Caco-2 (cell line): Measurements from ENCODE around the gene PPP1R14B. TPM values are rescaled to one million over a fixed set of nuclear protein-coding genes. Genes with fewer than 3 reads are reported as not detected.

Source experiments
- BruUV-seq: library from RNA; stranded (reverse); fragments of 400-500 nt; replicated peaks from 2 replicates; lab custom pipeline; 2021; lab: Mats Ljungman, UMichigan
- CTCF ChIA-PET: fragments of 300-600 bp; sonication (Branson Sonifier 250); formaldehyde crosslinking; loops from one replicate; lab custom pipeline; 2022; ENCODE audit warnings: antibody characterized with exemption; lab: Charles Lee
- POLR2A ChIA-PET: fragments of 300-600 bp; sonication (Branson Sonifier 250); formaldehyde crosslinking; loops from one replicate; lab custom pipeline; 2022; ENCODE audit warnings: antibody characterized with exemption; lab: Charles Lee
- DNase-seq, 2 experiments: peaks; one replicate each; pipeline versions ENCODE4 v3.0.0 to v3.0.0-alpha.2; 2020 to 2022
- H3K27me3 ChIP-seq: replicated peaks from 2 replicates; pipeline ENCODE4 v1.6.0; 2011; ENCODE audit warnings: low read length; ENCODE audit not compliant: control insufficient read depth, insufficient read depth
- H3K36me3 ChIP-seq: 2 replicates; pipeline ENCODE4 v1.5.1; 2011; ENCODE audit warnings: low read length; ENCODE audit not compliant: control insufficient read depth, insufficient read depth
- H3K4me1 ChIP-seq: fragments of 250-450 bp; sonication (Bioruptor Pico); 2 replicates; pipeline ENCODE4 v1.5.1; 2020; ENCODE audit warnings: mild to moderate bottlenecking
- H3K4me3 ChIP-seq: 2 replicates; pipeline ENCODE4 v1.5.1; 2011; ENCODE audit warnings: low read depth, mild to moderate bottlenecking, control low read depth, low read length
- H3K9me3 ChIP-seq: fragments of 250-450 bp; sonication (Bioruptor Pico); 2 replicates; pipeline ENCODE4 v1.5.1; 2020; ENCODE audit warnings: mild to moderate bottlenecking, moderate library complexity
- H3K27ac Mint-ChIP-seq: one replicate; pipeline ENCODE4 v1.8.0; 2022; ENCODE audit warnings: mixed read lengths; ENCODE audit not compliant: unreplicated experiment
- H3K27me3 Mint-ChIP-seq: one replicate; pipeline ENCODE4 v1.8.0; 2022; ENCODE audit warnings: mixed read lengths; ENCODE audit not compliant: insufficient read depth, unreplicated experiment
- H3K36me3 Mint-ChIP-seq: one replicate; pipeline ENCODE4 v1.8.0; 2022; ENCODE audit warnings: mild to moderate bottlenecking, mixed read lengths; ENCODE audit not compliant: insufficient read depth, unreplicated experiment
- H3K4me1 Mint-ChIP-seq: one replicate; pipeline ENCODE4 v1.8.0; 2022; ENCODE audit warnings: low read depth, mixed read lengths; ENCODE audit not compliant: unreplicated experiment
- H3K4me3 Mint-ChIP-seq: one replicate; pipeline ENCODE4 v1.8.0; 2022; ENCODE audit warnings: mild to moderate bottlenecking, moderate library complexity, mixed read lengths; ENCODE audit not compliant: unreplicated experiment
- H3K9me3 Mint-ChIP-seq: one replicate; pipeline ENCODE4 v1.8.0; 2022; ENCODE audit warnings: mixed read lengths; ENCODE audit not compliant: unreplicated experiment
- CTCF ChIP-seq, 2 experiments: fragments of 200-600 bp in 1 of 2; IDR thresholded peaks; 1 replicate in 1 of 2; 2 replicates in 1 of 2; pipeline versions ENCODE4 v1.5.1 to v1.8.0; 2011 to 2022; ENCODE audit warnings: antibody characterized with exemption in 1 of 2, control low read depth in 1 of 2, inconsistent platforms in 1 of 2, low read depth in 1 of 2, low read length in 1 of 2, mild to moderate bottlenecking in 1 of 2, moderate library complexity in 1 of 2; ENCODE audit not compliant: insufficient read depth in 1 of 2, severe bottlenecking in 1 of 2, unreplicated experiment in 1 of 2
- intact Hi-C: fragments of 100-400 bp; cut with micrococcal nuclease; formaldehyde crosslinking; loops from one replicate; pipeline ENCODE4 v1.10.0; 2022; ENCODE audit not compliant: unreplicated experiment
- total RNA-seq: library from RNA; stranded (reverse); gene quantifications from 2 replicates; pipeline ENCODE4 v1.2.3, GENCODE V29; 2022

PPP1R14B gene
- total RNA-seq, 1 experiment from 2014 or later = 162 TPM

- TF ChIP-seq CTCF (IDR thresholded peaks at IDR 0.05; ENCODE audit: insufficient read depth in 1 of 2, low read depth in 1 of 2, low read length in 1 of 2, severe bottlenecking in 1 of 2, unreplicated experiment in 1 of 2) = no peak
- Mint-ChIP-seq H3K9me3 (no peaks in the 10 kb centered on the region), H3K4me3 (peak overlapping the region; percentile 81), H3K4me1 (no peaks in the 10 kb centered on the region), H3K36me3 (peaks cover 23% of the 10 kb centered on the region), H3K27me3 (no peaks in the 10 kb centered on the region), H3K27ac (peak overlapping the region; percentile 39)
- no peaks in the 10 kb centered on the region for H3K36me3 ChIP-seq
- no peaks in the 10 kb centered on the region for H3K9me3 ChIP-seq
- peak overlapping the region; percentile 99 for H3K4me3 ChIP-seq
- peaks cover 29% of the 10 kb centered on the region for H3K4me1 ChIP-seq
- TSS peak; percentile 50 for BruUV-seq
- DNase-seq = peak; percentile 42 to 48
- ChIA-PET POLR2A (interaction anchor here (1.0 to 1.3 kb wide), 3 partner anchors 15 to 78 kb away, joined by 4 to 11 read pairs (median 7); partner anchors contain the start of genes FKBP2 and STIP1), CTCF (interaction anchor here (0.6 to 1.5 kb wide), 5 partner anchors 22 to 365 kb away, joined by 3 to 7 read pairs (median 5); partner anchors contain the start of gene ESRRA)
- intact Hi-C loops = no loop called here
- no peaks in the 10 kb centered on the region for H3K27me3 ChIP-seq
Measured at GRCh38 chr11:64226507-64227051, 20.2 kb downstream of the PPP1R14B start.

DNA sequence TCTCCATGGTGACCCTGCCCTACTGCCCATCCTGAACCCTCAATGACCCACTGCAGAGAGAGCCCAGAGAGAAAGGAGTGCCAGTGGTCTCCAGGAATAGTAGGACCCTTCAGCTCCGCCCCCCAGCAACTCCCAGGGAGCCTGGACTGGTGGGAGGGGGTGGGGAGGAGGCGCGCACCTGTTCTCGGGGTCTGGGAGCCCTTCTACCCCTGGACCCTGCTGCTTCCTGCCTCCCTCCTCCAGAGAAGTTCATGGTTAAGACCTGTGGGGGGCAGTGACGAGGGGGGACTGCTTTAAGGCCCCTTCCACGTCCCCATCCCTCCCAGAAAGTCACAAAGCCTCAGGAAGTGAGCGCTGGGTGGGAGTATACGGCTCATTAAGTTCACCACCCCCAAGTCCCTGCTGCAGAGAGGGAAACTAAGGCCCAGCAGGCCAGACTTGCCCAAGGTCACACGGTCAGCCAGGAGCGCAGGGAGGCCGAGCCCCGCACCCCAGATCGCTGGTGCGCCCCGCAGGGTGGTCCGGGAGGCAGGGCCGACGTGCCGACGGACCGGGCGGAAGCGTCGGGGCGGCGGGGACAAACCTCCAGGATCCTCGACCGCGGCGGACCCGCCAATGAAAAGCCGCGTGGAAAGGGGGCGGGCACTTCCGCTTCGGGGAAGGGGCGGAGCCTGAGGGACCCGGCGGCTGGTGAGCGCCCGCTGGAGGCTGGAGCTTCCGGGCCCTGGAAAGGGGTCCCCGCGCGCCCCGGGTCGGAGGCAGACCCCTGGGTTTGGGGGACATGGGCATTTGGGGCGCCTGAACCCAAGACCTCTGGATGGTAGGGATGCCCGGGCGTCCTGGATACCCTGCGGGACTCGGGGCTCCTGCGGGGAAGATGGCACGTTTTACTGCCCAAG lies 20.9 kb downstream of the PPP1R14B start, which contains the start of the genes NUDT22 and TRPT1:
Gene NUDT22, plus strand, starts transcription at position 667 of the 899 bp plus-strand sequence. CDS start 379 bp downstream, outside the sequence.
Gene TRPT1, minus strand, starts transcription at position 579 of the 899 bp plus-strand sequence. Its CDS starts 326 bp downstream, at position 253.
- no peaks in the 10 kb centered on the region; the same call in 1 of the 2 replicates for H3K36me3 ChIP-seq
- Mint-ChIP-seq H3K36me3 (peaks cover 23% of the 10 kb centered on the region), H3K27me3 (no peaks in the 10 kb centered on the region), H3K4me1 (no peaks in the 10 kb centered on the region), H3K9me3 (no peaks in the 10 kb centered on the region), H3K4me3 (peak within 1 kb of the TSS; percentile 81), H3K27ac (peak within 1 kb of the TSS; percentile 39)
- intact Hi-C loops = no loop called here
- TF ChIP-seq CTCF (IDR thresholded peaks at IDR 0.05; ENCODE audit: insufficient read depth in 1 of 2, low read depth in 1 of 2, low read length in 1 of 2, severe bottlenecking in 1 of 2, unreplicated experiment in 1 of 2) = peak; percentile 28 to 29
- DNase-seq = peak; percentile 82 to 92
- H3K4me1 ChIP-seq = peaks cover 26% of the 10 kb centered on the region
- no peaks in the 10 kb centered on the region for H3K27me3 ChIP-seq
- BruUV-seq = TSS peak; percentile 41
- peak within 1 kb of the TSS; percentile 99 for H3K4me3 ChIP-seq
- no peaks in the 10 kb centered on the region for H3K9me3 ChIP-seq
- ChIA-PET POLR2A (interaction anchor here (1.0 to 1.3 kb wide), 3 partner anchors 15 to 78 kb away, joined by 4 to 11 read pairs (median 7); partner anchors contain the start of genes FKBP2 and STIP1), CTCF (interaction anchor here (0.6 to 1.5 kb wide), 5 partner anchors 21 to 365 kb away, joined by 3 to 7 read pairs (median 5); partner anchors contain the start of gene ESRRA)
